Suprapubic skin (tissue), 4 donors: ENCODE data around the gene MYO9B. TPM values are rescaled to one million over a fixed set of nuclear protein-coding genes. Genes with fewer than 3 reads are reported as not detected.

Source experiments
- DNase-seq, 2 donors: peaks; one replicate each; pipeline ENCODE4 v3.0.0-alpha.2; 2019; ENCODE audit warnings: low spot score in 2 of 2
- H3K27ac ChIP-seq: fragments of 200-600 bp; sonication (generic); one replicate; pipeline ENCODE4 v1.5.1; 2019
- H3K27me3 ChIP-seq: fragments of 200-600 bp; sonication (generic); one replicate; pipeline ENCODE4 v1.5.1; 2019
- H3K36me3 ChIP-seq: fragments of 200-600 bp; sonication (generic); one replicate; pipeline ENCODE4 v1.5.1; 2019
- H3K4me1 ChIP-seq: fragments of 200-600 bp; sonication (generic); one replicate; pipeline ENCODE4 v1.5.1; 2019
- H3K4me3 ChIP-seq: fragments of 200-600 bp; sonication (generic); one replicate; pipeline ENCODE4 v1.5.1; 2019; ENCODE audit warnings: mild to moderate bottlenecking
- H3K9me3 ChIP-seq: fragments of 200-600 bp; sonication (generic); one replicate; pipeline ENCODE4 v1.5.1; 2019
- CTCF ChIP-seq, 2 donors: fragments of 200-600 bp in 1 of 2; fragments of 450-650 bp in 1 of 2; sonication (generic) in 1 of 2; IDR thresholded peaks; one replicate each; pipeline ENCODE4 v1.5.1; 2016 to 2019; ENCODE audit warnings: antibody characterized with exemption in 2 of 2, mild to moderate bottlenecking in 1 of 2, moderate library complexity in 1 of 2
- EP300 ChIP-seq: sonication (generic); formaldehyde crosslinking; IDR thresholded peaks from one replicate; pipeline ENCODE4 v1.6.1; 2017; ENCODE audit warnings: antibody characterized with exemption
- POLR2A ChIP-seq, 2 donors: fragments of 450-650 bp; IDR thresholded peaks; one replicate each; pipeline ENCODE4 v1.6.1; 2017; ENCODE audit warnings: antibody characterized with exemption in 2 of 2, mild to moderate bottlenecking in 2 of 2, moderate library complexity in 2 of 2
- POLR2AphosphoS5 ChIP-seq, 3 donors: sonication (generic); formaldehyde crosslinking; IDR thresholded peaks; one replicate each; pipeline ENCODE4 v1.6.1; 2017; ENCODE audit warnings: antibody characterized with exemption in 3 of 3
- WGBS: methylation state at CpG from one replicate; pipeline ENCODE4 v1.1.5; 2018; 5-methylcytosine and 5-hydroxymethylcytosine counted together
- total RNA-seq, 4 donors: library from RNA; depleted of rRNA; stranded (reverse); fragments of >200 nt; gene quantifications; one replicate each; pipeline ENCODE4 v1.1.0, GENCODE V29; 2016

The MYO9B gene
- total RNA-seq, 4 donors from 2014 or later = 43.6 to 99.9 (median 69.5) TPM

- no peak overlapping the region for H3K4me3 ChIP-seq
- H3K9me3 ChIP-seq = no peaks in the 10 kb centered on the region
- H3K4me1 ChIP-seq = peaks cover 7% of the 10 kb centered on the region
- no peaks in the 10 kb centered on the region for H3K27me3 ChIP-seq
- no peak overlapping the region for H3K27ac ChIP-seq
- DNase-seq = no peak
- peaks cover 64% of the 10 kb centered on the region for H3K36me3 ChIP-seq
- 100% methylated on average over 1 of the region's 14 CpGs for WGBS
- no peak for TF ChIP-seq POLR2AphosphoS5 (IDR thresholded peaks at IDR 0.05)
- TF ChIP-seq EP300 = no peak
- TF ChIP-seq CTCF (IDR thresholded peaks at IDR 0.05) = no peak
- no peak for TF ChIP-seq POLR2A (IDR thresholded peaks at IDR 0.05)
These were observed 134.7 kb downstream of the MYO9B start for GRCh38 chr19:17210296-17210695.

GRCh38 chr19:17211547-17212446 lies 136.2 kb downstream of the MYO9B start:
- DNase-seq = no peak
- 92% methylated on average over 32 of the region's 58 CpGs for WGBS
- Histone ChIP-seq H3K9me3 (no peaks in the 10 kb centered on the region), H3K27ac (no peak overlapping the region), H3K4me1 (peaks cover 12% of the 10 kb centered on the region), H3K4me3 (no peak overlapping the region), H3K27me3 (no peaks in the 10 kb centered on the region), H3K36me3 (peaks cover 49% of the 10 kb centered on the region)
- no peak for TF ChIP-seq POLR2A (IDR thresholded peaks at IDR 0.05)
- TF ChIP-seq EP300 = no peak
- TF ChIP-seq CTCF (IDR thresholded peaks at IDR 0.05) = no peak
- no peak for TF ChIP-seq POLR2AphosphoS5 (IDR thresholded peaks at IDR 0.05)

- no peak overlapping the region for H3K4me3 ChIP-seq
- 75% methylated on average over 5 of the region's 5 CpGs for WGBS
- TF ChIP-seq POLR2AphosphoS5 (IDR thresholded peaks at IDR 0.05) = no peak
- no peak for TF ChIP-seq CTCF (IDR thresholded peaks at IDR 0.05)
- no peak for TF ChIP-seq EP300
- no peak for TF ChIP-seq POLR2A (IDR thresholded peaks at IDR 0.05)
- H3K9me3 ChIP-seq = no peaks in the 10 kb centered on the region
- peaks cover 53% of the 10 kb centered on the region for H3K36me3 ChIP-seq
- H3K4me1 ChIP-seq = peaks cover 12% of the 10 kb centered on the region
- H3K27ac ChIP-seq = no peak overlapping the region
- DNase-seq = no peak
- H3K27me3 ChIP-seq = no peaks in the 10 kb centered on the region
These were observed 137.8 kb downstream of the MYO9B start for GRCh38 chr19:17213334-17213733.

- H3K27ac ChIP-seq = peak overlapping the region; percentile 92
- peaks cover 12% of the 10 kb centered on the region for H3K4me1 ChIP-seq
- H3K4me3 ChIP-seq = peak overlapping the region; percentile 72
- H3K27me3 ChIP-seq = no peaks in the 10 kb centered on the region
- no peak for DNase-seq
- H3K9me3 ChIP-seq = no peaks in the 10 kb centered on the region
- WGBS = 26% methylated on average over 12 of the region's 16 CpGs
- peaks cover 44% of the 10 kb centered on the region for H3K36me3 ChIP-seq
- TF ChIP-seq CTCF (IDR thresholded peaks at IDR 0.05) (no peak), POLR2AphosphoS5 (IDR thresholded peaks at IDR 0.05) (no peak), POLR2A (IDR thresholded peaks at IDR 0.05) (no peak), EP300 (no peak)
These were observed 139.0 kb downstream of the MYO9B start for GRCh38 chr19:17214508-17215126.
